ENCODE results near the gene BEST3.
"Not testable (repeated sequence)": the region's sequence is repeated elsewhere in the genome, so short reads cannot be mapped to it uniquely, and the experiment has no call there.

BEST3 gene

GRCh38 chr12:69682110-69682755, 16.9 kb downstream of the BEST3 start:
- CTCF ChIA-PET = interaction anchor here (0.9 kb wide), 1 partner anchor 10 kb away, joined by 3 read pairs; no protein-coding TSS in a partner anchor
- POLR2A ChIA-PET = no interaction called here
- TF ChIP-seq, protein P1, sequence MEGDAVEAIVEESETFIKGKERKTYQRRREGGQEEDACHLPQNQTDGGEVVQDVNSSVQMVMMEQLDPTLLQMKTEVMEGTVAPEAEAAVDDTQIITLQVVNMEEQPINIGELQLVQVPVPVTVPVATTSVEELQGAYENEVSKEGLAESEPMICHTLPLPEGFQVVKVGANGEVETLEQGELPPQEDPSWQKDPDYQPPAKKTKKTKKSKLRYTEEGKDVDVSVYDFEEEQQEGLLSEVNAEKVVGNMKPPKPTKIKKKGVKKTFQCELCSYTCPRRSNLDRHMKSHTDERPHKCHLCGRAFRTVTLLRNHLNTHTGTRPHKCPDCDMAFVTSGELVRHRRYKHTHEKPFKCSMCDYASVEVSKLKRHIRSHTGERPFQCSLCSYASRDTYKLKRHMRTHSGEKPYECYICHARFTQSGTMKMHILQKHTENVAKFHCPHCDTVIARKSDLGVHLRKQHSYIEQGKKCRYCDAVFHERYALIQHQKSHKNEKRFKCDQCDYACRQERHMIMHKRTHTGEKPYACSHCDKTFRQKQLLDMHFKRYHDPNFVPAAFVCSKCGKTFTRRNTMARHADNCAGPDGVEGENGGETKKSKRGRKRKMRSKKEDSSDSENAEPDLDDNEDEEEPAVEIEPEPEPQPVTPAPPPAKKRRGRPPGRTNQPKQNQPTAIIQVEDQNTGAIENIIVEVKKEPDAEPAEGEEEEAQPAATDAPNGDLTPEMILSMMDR (IDR thresholded peaks at IDR 0.05; ENCODE audit: control extremely low read depth, extremely low read depth, low read depth, missing control alignments) = no peak
- DNase-seq (ENCODE audit: extremely low spot score) = no peak

GRCh38 chr12:69679119-69679518, 20.0 kb downstream of the BEST3 start:
- TF ChIP-seq, protein P1 (IDR thresholded peaks at IDR 0.05; ENCODE audit: control extremely low read depth, extremely low read depth, low read depth, missing control alignments) = no peak
- POLR2A ChIA-PET = no interaction called here
- CTCF ChIA-PET = no interaction called here
- DNase-seq (ENCODE audit: extremely low spot score) = no peak

DNA sequence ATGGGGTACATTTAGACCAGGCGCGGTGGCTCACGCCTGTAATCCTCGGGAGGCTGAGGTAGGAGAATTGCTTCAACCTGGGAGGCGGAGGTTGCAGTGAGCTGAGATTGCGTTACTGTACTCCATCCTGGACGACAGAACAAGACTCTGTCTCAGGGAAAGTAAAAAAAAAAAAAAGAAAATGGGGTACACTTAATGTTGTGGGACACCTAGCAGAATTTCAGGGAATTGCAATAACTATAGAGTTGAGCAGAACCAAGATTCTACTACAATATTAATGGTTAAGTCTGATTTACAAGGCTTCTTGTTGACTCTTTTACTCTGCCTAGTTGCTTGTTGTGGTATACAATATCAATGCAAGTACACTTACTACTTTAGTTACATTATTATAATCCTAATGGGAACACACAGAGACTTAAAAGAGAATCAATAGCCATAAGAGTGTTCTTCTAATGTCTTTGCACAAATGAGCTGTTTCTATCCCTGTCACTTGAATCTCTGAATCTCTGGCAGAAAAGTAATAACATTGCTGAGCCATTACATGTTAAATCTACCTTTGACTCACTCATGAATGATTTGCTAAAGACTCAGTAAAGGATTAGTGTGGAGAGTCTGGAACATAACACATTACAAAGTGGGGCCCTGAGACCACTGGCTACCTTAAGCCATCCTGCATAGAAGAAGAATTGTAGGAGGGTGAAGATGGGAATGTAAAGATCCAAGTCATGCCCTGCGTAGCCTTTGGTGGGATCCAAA, 22.7 kb downstream of the BEST3 start:
- ChIA-PET POLR2A (no interaction called here), CTCF (interaction anchor here (0.9 kb wide), 1 partner anchor 337 kb away, joined by 3 read pairs; no protein-coding TSS in a partner anchor)
- DNase-seq (ENCODE audit: extremely low spot score) = no peak

DNA sequence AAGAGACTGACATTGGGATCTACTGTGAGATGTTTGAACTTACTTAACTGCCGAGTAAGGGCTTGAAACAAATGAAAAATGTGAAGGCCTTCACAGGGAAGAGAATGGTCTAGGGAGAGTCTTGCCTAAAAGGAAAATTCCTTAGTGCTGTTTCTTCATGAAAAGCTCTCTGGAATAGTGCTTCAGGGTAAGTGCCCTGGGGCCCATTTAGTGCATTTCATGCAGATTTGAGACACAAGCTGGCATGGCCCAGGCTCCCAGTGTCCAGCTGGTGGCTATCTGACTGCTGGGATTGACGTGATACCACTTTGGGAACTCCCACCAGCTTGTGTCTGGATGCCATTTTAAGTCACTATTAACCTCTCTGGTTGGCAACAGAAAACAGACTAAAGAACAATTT, 26.9 kb downstream of the BEST3 start:
- CTCF ChIA-PET = interaction anchor here (1.4 to 1.6 kb wide), 3 partner anchors 11 to 33 kb away, joined by 3 to 5 read pairs (median 4); no protein-coding TSS in a partner anchor
- TF ChIP-seq, protein P1 (IDR thresholded peaks at IDR 0.05; ENCODE audit: control extremely low read depth, extremely low read depth, low read depth, missing control alignments) = no peak
- no peak for DNase-seq (ENCODE audit: extremely low spot score)
- POLR2A ChIA-PET = no interaction called here

More for the DNA sequence above, 22.7 kb downstream of the BEST3 start:
- TF ChIP-seq, protein P1 (IDR thresholded peaks at IDR 0.05; ENCODE audit: control extremely low read depth, extremely low read depth, low read depth, missing control alignments) = no peak

DNA sequence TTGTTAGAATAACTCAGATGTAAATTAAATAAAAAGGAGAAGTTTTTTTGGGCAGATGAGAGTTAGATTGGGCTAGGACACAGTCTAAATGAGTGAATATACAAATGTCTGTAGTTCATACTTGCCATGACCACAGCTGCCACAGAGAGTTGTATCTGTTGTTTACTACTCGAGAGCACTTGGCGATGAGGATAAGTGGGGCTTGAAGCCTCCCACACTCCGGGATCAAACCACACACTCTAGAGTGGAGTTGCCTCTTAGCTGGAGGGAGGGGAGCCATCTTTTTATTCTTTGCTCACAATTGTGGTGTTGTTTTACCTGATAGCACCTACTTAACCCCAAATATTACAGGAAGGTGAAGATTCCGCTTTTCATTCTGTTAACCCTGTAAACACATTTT, 27.5 kb downstream of the BEST3 start:
- POLR2A ChIA-PET = no interaction called here
- CTCF ChIA-PET = interaction anchor here (1.5 kb wide), 1 partner anchor 33 kb away, joined by 3 read pairs; no protein-coding TSS in a partner anchor
- TF ChIP-seq, protein P1 (IDR thresholded peaks at IDR 0.05; ENCODE audit: control extremely low read depth, extremely low read depth, low read depth, missing control alignments) = no peak
- no peak for DNase-seq (ENCODE audit: extremely low spot score)

DNA sequence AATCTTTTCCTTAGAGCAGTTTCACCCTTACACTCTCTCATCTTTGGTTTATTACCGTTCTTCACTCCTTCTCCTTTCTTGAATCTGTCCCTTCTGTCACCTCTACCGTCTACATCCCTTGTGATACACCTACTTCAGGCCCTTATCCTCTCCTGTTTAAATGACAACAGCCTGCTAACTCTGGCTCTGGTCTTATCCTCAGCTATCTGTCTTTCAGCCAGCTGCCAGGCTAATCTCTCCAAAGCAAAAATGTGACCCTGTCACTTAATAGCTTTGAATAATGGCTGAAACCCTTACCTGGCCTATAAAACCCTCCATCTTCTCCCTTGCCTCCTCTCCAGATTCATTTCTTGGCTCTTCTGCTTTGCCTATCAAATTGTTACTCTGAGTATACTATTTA, 32.3 kb downstream of the BEST3 start:
- TF ChIP-seq, protein P1 (IDR thresholded peaks at IDR 0.05; ENCODE audit: control extremely low read depth, extremely low read depth, low read depth, missing control alignments) = no peak
- POLR2A ChIA-PET = no interaction called here
- CTCF ChIA-PET = no interaction called here
- DNase-seq (ENCODE audit: extremely low spot score) = no peak

DNA sequence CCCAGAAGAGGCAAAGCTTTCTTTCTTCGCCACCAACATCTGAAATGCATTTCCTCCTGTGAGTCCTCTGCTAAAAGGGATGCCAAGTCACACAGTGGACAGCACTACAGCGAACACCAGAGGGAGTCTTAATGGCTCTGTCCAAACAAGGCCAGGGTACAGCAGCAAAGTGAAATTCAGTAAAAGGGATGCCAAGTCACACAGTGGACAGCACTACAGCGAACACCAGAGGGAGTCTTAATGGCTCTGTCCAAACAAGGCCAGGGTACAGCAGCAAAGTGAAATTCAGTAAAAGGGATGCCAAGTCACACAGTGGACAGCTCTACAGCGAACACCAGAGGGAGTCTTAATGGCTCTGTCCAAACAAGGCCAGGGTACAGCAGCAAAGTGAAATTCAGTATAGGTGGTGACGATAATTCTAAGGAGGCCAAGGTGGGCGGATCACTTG, 34.1 kb downstream of the BEST3 start:
- POLR2A ChIA-PET; DNase-seq (ENCODE audit: extremely low spot score): not testable (repeated sequence)
- CTCF ChIA-PET = interaction anchor here (1.2 kb wide), 1 partner anchor 10 kb away, joined by 4 read pairs; no protein-coding TSS in a partner anchor

Data from GM10248 (cell line).